HG03039 (cell line): ENCODE results near the gene HAUS2.
"Not testable (repeated sequence)": the region's sequence is repeated elsewhere in the genome, so short reads cannot be mapped to it uniquely, and the experiment has no call there.

Source experiments
- ATAC-seq: cut with Tn5 transposase; IDR thresholded peaks from one replicate; pipeline ENCODE4 v1.9.1; 2021; ENCODE audit warnings: mild to moderate bottlenecking, moderate library complexity; ENCODE audit not compliant: unreplicated experiment

Gene HAUS2

DNA sequence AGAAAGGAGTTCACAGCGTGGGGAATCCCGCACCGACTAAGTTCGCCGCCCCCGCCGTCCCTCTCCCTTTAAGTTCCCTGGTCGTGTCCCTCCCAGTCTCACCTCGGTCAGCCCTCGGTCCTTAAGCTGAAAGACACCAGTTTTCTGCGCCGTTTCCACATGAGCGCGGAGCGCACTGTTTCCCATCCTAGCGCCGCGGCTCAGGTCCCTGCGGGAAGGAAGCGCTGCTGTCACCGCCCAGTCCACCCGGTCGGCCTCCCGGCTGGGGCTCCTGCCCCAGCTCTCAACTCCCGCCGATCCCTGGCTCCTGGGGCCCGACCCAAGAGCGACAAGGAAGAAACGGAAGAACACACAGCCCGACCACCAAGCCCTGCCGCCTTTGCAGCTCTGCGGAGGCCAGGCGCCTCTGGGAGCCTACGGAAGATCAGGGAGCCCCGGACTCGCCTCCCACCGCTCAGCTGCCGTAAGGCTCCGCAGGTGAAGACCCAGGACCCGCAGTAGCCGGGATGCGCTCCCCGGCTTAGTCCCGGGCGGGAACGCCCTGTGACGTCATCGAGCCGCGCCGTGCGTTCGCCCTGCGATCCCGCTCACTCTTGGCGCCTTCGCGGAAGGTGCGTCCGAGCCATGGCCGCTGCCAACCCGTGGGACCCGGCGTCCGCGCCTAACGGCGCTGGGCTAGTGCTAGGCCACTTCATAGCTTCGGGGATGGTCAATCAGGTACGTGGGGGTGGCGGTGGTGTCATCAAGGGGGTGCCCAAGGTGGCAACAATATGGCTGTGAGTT, at the start of gene HAUS2, which contains the start of gene LRRC57:
HAUS2 (plus strand) TSS at position 590 of the 783 bp plus-strand sequence; CDS start at position 625, 35 bp downstream.
LRRC57 (minus strand) TSS at position 545 of the 783 bp plus-strand sequence; CDS start at position 186, 359 bp downstream.
- ATAC-seq = peak; percentile 85

GRCh38 chr15:42499858-42500609, 48.6 kb upstream of the HAUS2 start:
- ATAC-seq = no peak

DNA sequence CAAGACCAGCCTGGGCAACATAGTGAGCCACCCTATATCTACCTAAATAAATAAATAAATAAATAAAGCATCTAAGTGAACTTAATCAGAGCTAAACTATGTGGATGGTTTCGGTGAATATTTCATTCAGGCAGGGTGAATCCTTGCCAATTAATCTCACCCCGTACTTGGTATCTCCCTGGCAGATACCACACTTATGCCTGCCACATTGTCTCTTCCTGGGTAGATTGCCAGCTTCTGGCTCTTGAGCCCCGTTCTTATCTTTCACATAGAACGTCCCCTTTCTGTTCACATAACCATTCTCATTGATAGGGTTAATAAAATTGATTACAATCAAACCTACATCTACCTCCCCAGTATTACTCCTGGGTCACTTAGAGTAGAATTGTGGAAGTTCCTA, 46.2 kb upstream of the HAUS2 start:
- ATAC-seq = no peak

DNA sequence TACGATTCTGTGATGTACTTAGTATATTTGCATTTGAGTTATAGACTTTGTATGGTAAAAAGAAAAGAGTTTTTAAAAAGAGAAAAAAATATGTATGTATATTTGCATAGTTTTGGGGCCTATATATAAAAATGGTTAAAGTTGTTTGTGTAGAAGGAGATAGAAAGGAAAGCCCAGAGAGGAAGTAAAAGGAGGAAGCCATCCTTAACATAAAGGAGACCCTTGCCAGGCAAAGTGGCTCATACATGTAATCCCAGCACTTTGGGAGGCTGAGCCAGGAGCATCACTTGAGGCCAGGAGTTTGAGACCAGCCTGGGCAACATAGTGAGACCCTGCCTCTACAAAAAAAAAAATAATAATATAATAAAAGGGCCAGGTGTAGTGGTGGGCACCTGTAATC, 44.8 kb upstream of the HAUS2 start:
- no peak for ATAC-seq

DNA sequence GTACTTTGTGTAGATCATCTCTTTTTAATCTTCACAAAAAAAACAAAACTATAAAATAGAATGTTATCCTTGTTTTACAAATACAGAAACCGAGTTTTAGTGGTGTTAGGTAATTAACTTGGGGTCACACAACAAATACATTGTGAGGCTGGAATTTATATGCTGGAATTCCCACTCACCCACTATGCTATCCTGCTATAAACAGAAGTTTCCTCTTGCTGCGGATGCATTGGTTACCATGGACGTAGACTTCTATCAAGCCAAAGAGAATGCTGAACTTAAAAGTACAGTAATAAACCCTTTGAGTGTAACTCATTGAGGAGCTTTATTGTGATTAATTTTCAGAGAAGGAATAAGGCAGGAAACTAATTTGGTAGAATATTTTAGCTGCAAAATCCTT, 44.0 kb upstream of the HAUS2 start:
- ATAC-seq = no peak

- no peak for ATAC-seq
These were observed 41.1 kb upstream of the HAUS2 start for GRCh38 chr15:42507514-42507913.

GRCh38 chr15:42508263-42508690, 40.4 kb upstream of the HAUS2 start:
- ATAC-seq = no peak

- ATAC-seq = no peak
These were observed 38.2 kb upstream of the HAUS2 start for GRCh38 chr15:42510258-42511006.

GRCh38 chr15:42511007-42511391, 37.6 kb upstream of the HAUS2 start:
- no peak for ATAC-seq

DNA sequence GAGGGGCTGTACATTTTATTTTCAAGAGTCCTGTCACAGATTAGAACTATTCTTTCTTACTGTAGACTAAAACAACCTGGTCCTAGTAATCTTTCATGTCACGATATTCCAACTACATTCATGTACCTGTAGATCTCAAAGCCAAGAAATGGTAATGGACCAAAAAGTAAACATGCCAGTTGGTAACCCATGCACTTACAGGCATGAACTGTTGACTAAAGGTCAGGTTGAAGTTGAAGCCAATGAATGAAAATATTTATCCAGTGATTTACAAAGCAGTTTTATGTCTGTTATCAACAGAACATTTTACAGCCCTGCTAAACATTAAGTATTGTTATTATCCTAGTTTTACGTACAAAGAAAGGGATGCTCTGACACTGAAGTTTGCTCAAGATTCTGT, 25.3 kb upstream of the HAUS2 start:
- ATAC-seq = no peak

DNA sequence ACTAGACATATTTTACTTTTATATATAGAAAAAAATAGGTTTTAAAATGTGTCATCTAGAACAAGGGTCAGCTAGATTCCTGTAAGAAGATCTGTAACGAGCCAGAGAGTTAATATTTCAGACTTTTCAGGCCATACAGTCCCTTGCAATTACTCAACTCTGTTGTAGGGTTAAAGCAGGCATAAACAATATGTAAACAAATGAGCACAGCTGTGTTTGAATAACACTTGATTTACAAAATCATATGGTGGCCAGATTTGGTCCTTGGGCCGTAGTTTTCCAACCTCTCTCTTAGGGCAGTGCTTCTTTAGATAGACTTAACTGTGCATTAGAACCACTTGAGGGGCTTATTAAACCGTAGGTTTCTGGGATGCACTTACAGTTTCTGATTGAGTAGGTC, 19.7 kb upstream of the HAUS2 start:
- ATAC-seq = no peak

GRCh38 chr15:42533246-42533645, 15.4 kb upstream of the HAUS2 start:
- no peak for ATAC-seq

DNA sequence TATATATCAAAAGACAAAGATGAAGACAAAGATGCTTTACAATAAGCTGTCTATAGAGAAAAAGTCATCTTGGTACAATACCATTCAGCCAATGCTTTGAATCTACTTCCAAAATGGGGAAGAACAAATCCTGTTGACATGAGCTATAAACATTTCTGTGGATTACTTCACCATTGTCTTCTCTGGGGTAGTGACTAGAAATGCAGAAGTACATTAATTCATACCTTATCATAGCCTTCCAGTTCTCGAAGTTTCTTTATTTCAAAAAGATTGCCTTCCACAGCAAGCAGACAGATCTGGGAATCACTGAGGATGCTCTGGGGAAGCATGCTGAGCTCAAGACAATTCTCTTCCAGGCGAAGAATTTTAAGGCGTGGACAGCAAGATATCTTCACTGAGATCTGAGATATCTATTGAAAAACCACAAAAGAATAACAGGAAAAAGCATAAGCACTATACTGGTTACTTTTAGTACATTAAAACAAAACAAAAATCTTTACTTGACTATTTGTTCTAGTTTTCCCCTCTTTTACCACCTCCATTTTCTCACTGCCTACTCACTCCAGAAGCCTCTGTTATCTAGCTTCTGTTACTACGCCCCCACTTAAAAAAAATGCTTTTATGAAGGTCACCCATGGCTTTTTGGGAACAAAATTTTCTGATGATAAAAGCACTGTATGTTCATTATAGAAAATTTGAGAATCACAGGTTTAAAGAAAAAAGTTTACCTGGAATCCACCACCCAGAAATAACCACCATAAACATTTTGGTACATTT, 3.6 kb upstream of the HAUS2 start:
- ATAC-seq = no peak

DNA sequence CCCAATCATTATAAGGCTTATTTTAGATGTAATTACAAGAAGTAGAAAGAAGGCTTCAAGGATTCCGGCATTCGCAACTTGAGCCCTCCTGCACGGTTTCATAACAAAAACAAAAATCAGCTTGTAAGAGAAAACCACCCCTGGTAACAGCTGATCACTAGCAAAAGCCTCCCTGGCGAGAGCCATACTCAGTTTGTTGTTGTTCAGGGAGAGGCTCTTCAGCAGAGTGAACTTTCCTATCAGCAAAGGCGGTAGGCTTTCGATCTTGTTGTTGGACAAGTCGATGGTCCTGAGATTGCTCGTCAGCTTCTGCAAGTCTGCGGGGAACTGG, 755 bp upstream of the HAUS2 start:
- ATAC-seq = no peak

- ATAC-seq = no peak
These were observed 424 bp downstream of the HAUS2 start for GRCh38 chr15:42549032-42549491.

DNA sequence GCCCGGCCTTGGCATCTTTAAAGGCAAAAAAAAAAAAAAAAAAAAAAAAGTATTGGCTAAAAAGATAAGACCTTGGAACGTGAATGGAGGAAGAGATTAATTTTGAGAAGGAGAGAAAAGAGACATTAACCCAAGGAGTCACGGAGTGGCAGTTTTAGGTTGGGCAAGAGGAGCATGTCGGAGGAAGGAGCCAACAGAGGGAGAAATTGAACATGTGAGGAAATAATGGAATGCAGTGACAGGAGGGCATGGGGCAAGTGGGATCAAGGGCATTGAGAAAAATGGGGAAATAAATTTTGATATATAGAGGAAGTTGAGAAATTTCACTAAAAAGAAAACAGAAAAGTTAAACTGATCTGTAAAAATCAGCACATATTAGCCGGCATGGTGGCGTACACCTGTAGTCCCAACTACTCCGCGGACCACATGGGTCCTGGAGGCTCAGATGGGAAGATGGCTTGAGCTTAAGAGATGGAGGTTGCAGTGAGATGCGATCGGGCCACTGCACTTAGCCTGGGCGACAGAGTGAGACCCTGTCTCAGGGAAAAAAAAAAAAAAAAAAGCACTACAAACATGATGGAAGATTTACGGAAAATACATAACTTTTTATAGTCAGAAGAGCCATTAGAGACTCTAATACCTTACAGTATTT, 1.2 kb downstream of the HAUS2 start:
- no peak for ATAC-seq

DNA sequence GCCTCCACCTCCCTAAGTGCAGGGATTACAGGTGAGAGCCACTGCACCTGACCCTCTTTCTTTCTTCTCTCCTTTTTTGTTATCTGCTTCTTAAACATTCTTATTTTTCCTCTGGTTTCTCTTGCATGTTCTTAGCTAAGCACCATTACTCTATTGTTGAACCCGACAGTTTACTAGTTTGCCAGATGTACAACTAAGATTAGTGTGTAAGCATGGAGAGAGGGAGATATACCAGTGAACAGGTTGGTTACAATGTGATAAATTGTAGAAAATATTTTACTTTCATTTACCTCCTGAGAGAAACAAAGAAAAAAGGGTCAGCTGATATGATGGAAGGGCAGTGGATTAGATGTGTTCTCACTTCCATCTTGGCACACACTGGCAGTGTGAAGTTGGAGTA, 4.9 kb downstream of the HAUS2 start:
- ATAC-seq = no peak

- not testable (repeated sequence) for ATAC-seq
These were observed 8.0 kb downstream of the HAUS2 start for GRCh38 chr15:42556550-42557207.

- no peak for ATAC-seq
These were observed 10.1 kb downstream of the HAUS2 start for GRCh38 chr15:42558739-42559138.
